WTC11 (cell line): ENCODE data around the gene DRC1. TPM values are rescaled to one million over a fixed set of nuclear protein-coding genes. Genes with fewer than 3 reads are reported as not detected.

ENCODE experiments used
- ATAC-seq: fragments of 200-7000 bp; cut with Tn5 transposase; 2 replicates; pipeline ENCODE4 v1.10.0; 2021; ENCODE audit warnings: mild to moderate bottlenecking, moderate library complexity
- CTCF ChIA-PET: fragments of 300-600 bp; sonication (Branson Sonifier 250); formaldehyde crosslinking; loops from one replicate; lab custom pipeline; 2021; ENCODE audit warnings: antibody characterized with exemption; lab: Charles Lee
- POLR2A ChIA-PET: fragments of 350-600 bp; sonication (Branson Sonifier 250); formaldehyde crosslinking; loops from one replicate; lab custom pipeline; 2021; ENCODE audit warnings: antibody characterized with exemption; lab: Charles Lee
- DNase-seq: peaks from one replicate; pipeline ENCODE4 v3.0.0; 2021; ENCODE audit warnings: low spot score
- H3K27ac Mint-ChIP-seq: 2 replicates; pipeline ENCODE4 v1.8.0; 2021; ENCODE audit warnings: mixed read lengths
- H3K27me3 Mint-ChIP-seq: 2 replicates; pipeline ENCODE4 v1.8.0; 2021; ENCODE audit warnings: low read depth, mild to moderate bottlenecking, moderate library complexity, mixed read lengths
- H3K36me3 Mint-ChIP-seq: 2 replicates; pipeline ENCODE4 v1.8.0; 2021; ENCODE audit warnings: mixed read lengths
- H3K4me1 Mint-ChIP-seq: 2 replicates; pipeline ENCODE4 v1.8.0; 2022; ENCODE audit warnings: mixed read lengths
- H3K4me3 Mint-ChIP-seq: 2 replicates; pipeline ENCODE4 v1.8.0; 2021; ENCODE audit warnings: mild to moderate bottlenecking, moderate library complexity, mixed read lengths
- H3K9me3 Mint-ChIP-seq: 2 replicates; pipeline ENCODE4 v1.8.0; 2021; ENCODE audit warnings: mixed read lengths
- ARID4B ChIP-seq: sonication (generic); formaldehyde crosslinking; IDR thresholded peaks from 2 replicates; pipeline ENCODE4 v1.8.0; 2023; ENCODE audit warnings: missing genetic modification reagents, mild to moderate bottlenecking, borderline replicate concordance
- CREB1 ChIP-seq: sonication (generic); formaldehyde crosslinking; IDR thresholded peaks from 2 replicates; pipeline ENCODE4 v1.8.0; 2023; ENCODE audit warnings: mild to moderate bottlenecking, missing genetic modification reagents
- CREM ChIP-seq: sonication (generic); formaldehyde crosslinking; IDR thresholded peaks from 2 replicates; pipeline ENCODE4 v1.8.1; 2022; ENCODE audit warnings: mild to moderate bottlenecking, missing genetic modification reagents, moderate library complexity
- E2F1 ChIP-seq: sonication (generic); formaldehyde crosslinking; IDR thresholded peaks from 2 replicates; pipeline ENCODE4 v1.8.0; 2022; ENCODE audit warnings: mild to moderate bottlenecking, missing genetic modification reagents
- E2F4 ChIP-seq: sonication (generic); formaldehyde crosslinking; IDR thresholded peaks from 2 replicates; pipeline ENCODE4 v1.8.1; 2022; ENCODE audit warnings: low read depth, mild to moderate bottlenecking, moderate library complexity, missing genetic modification reagents, borderline replicate concordance
- ELF4 ChIP-seq: sonication (generic); formaldehyde crosslinking; IDR thresholded peaks from 2 replicates; pipeline ENCODE4 v1.8.1; 2022; ENCODE audit warnings: low read depth, mild to moderate bottlenecking, moderate library complexity, missing genetic modification reagents
- ERG ChIP-seq: fragments of 250-450 bp; sonication (Bioruptor Pico); IDR thresholded peaks from 2 replicates; pipeline ENCODE4 v1.8.0; 2021; ENCODE audit warnings: mild to moderate bottlenecking
- ESRRA ChIP-seq: sonication (generic); formaldehyde crosslinking; IDR thresholded peaks from 2 replicates; pipeline ENCODE4 v1.8.1; 2022; ENCODE audit warnings: mild to moderate bottlenecking, missing genetic modification reagents, borderline replicate concordance
- ETV6 ChIP-seq: sonication (generic); formaldehyde crosslinking; IDR thresholded peaks from 2 replicates; pipeline ENCODE4 v1.8.1; 2022; ENCODE audit warnings: mild to moderate bottlenecking, missing genetic modification reagents
- FOXP4 ChIP-seq: sonication (generic); formaldehyde crosslinking; IDR thresholded peaks from 2 replicates; pipeline ENCODE4 v1.8.0; 2022; ENCODE audit warnings: mild to moderate bottlenecking, missing genetic modification reagents
- GTF2I ChIP-seq: fragments of 250-450 bp; sonication (Bioruptor Pico); conservative IDR thresholded peaks from 2 replicates; pipeline ENCODE4 v1.4.0; 2021; ENCODE audit warnings: mild to moderate bottlenecking
- JUN ChIP-seq: sonication (generic); formaldehyde crosslinking; IDR thresholded peaks from 2 replicates; pipeline ENCODE4 v1.8.0; 2023; ENCODE audit warnings: mild to moderate bottlenecking, missing genetic modification reagents
- SP1 ChIP-seq: sonication (generic); formaldehyde crosslinking; conservative IDR thresholded peaks from 2 replicates; pipeline ENCODE4 v1.8.1; 2022; ENCODE audit warnings: missing genetic modification reagents
- TCF7 ChIP-seq: sonication (generic); formaldehyde crosslinking; IDR thresholded peaks from 2 replicates; pipeline ENCODE4 v1.8.0; 2022; ENCODE audit warnings: mild to moderate bottlenecking, low read depth, missing genetic modification reagents, moderate library complexity
- TEAD4 ChIP-seq: sonication (generic); formaldehyde crosslinking; IDR thresholded peaks from 2 replicates; pipeline ENCODE4 v1.8.0; 2022; ENCODE audit warnings: mild to moderate bottlenecking, missing genetic modification reagents
- TP53 ChIP-seq: sonication (generic); formaldehyde crosslinking; IDR thresholded peaks from 2 replicates; pipeline ENCODE4 v1.8.1; 2023; ENCODE audit warnings: mild to moderate bottlenecking, missing genetic modification reagents
- ZBTB43 ChIP-seq: sonication (generic); formaldehyde crosslinking; IDR thresholded peaks from 2 replicates; pipeline ENCODE4 v1.8.1; 2023; ENCODE audit warnings: mild to moderate bottlenecking, missing genetic modification reagents
- ZNF121 ChIP-seq: sonication (generic); formaldehyde crosslinking; IDR thresholded peaks from 2 replicates; pipeline ENCODE4 v1.8.0; 2023; ENCODE audit warnings: missing genetic modification reagents
- ZNF138 ChIP-seq: sonication (generic); formaldehyde crosslinking; conservative IDR thresholded peaks from 2 replicates; pipeline ENCODE4 v1.8.1; 2022; ENCODE audit warnings: mild to moderate bottlenecking, moderate library complexity, missing genetic modification reagents
- ZNF219 ChIP-seq: sonication (generic); formaldehyde crosslinking; IDR thresholded peaks from 2 replicates; pipeline ENCODE4 v1.8.0; 2023; ENCODE audit warnings: missing genetic modification reagents, mild to moderate bottlenecking, borderline replicate concordance
- ZNF671 ChIP-seq: fragments of 250-450 bp; sonication (Bioruptor Pico); IDR thresholded peaks from 2 replicates; pipeline ENCODE4 v1.8.0; 2021; ENCODE audit warnings: mild to moderate bottlenecking
- total RNA-seq: library from RNA; stranded (reverse); gene quantifications from 3 replicates; pipeline ENCODE4 v1.2.3, GENCODE V29; 2021

DRC1 gene
- total RNA-seq, 1 experiment from 2014 or later = 0.55 TPM

- Mint-ChIP-seq H3K27me3 (no peaks in the 10 kb centered on the region), H3K4me1 (no peaks in the 10 kb centered on the region), H3K9me3 (no peaks in the 10 kb centered on the region), H3K27ac (no peak overlapping the region), H3K4me3 (no peak overlapping the region), H3K36me3 (no peaks in the 10 kb centered on the region)
- POLR2A ChIA-PET = no interaction called here
- ATAC-seq = no peak
- DNase-seq = no peak
- CTCF ChIA-PET = no interaction called here
- TF ChIP-seq ZNF121 (CRISPR knock-in tag) (no peak), E2F4 (CRISPR knock-in tag) (no peak)
Observed at GRCh38 chr2:26432363-26432762, 30.6 kb downstream of the DRC1 start.

GRCh38 chr2:26432859-26433258 lies 31.1 kb downstream of the DRC1 start:
- TF ChIP-seq CREB1 (no peak), FOXP4 (CRISPR knock-in tag) (no peak), JUN (CRISPR knock-in tag) (no peak), ZNF138 (CRISPR knock-in tag) (no peak), ZNF219 (CRISPR knock-in tag) (no peak), ELF4 (CRISPR knock-in tag) (no peak), GTF2I (no peak), TEAD4 (no peak), TCF7 (CRISPR knock-in tag) (no peak), ARID4B (CRISPR knock-in tag) (no peak), ETV6 (CRISPR knock-in tag) (no peak), ZNF671 (no peak), ZBTB43 (no peak)
- H3K4me3 Mint-ChIP-seq = no peak overlapping the region
- no peaks in the 10 kb centered on the region for H3K9me3 Mint-ChIP-seq
- no peak overlapping the region for H3K27ac Mint-ChIP-seq
- ATAC-seq = no peak
- POLR2A ChIA-PET = no interaction called here
- no peaks in the 10 kb centered on the region for H3K4me1 Mint-ChIP-seq
- no peak for DNase-seq
- no peaks in the 10 kb centered on the region for H3K36me3 Mint-ChIP-seq
- H3K27me3 Mint-ChIP-seq = no peaks in the 10 kb centered on the region; the same call in 1 of the 2 replicates
- CTCF ChIA-PET = no interaction called here

GRCh38 chr2:26435106-26435505 lies 33.4 kb downstream of the DRC1 start:
- ChIA-PET CTCF (interaction anchor here (0.7 kb wide), 1 partner anchor 85 kb away, joined by 4 read pairs; no protein-coding TSS in a partner anchor), POLR2A (no interaction called here)
- Mint-ChIP-seq H3K4me1 (no peaks in the 10 kb centered on the region), H3K27me3 (no peaks in the 10 kb centered on the region; the same call in 1 of the 2 replicates), H3K27ac (no peak overlapping the region), H3K36me3 (no peaks in the 10 kb centered on the region), H3K9me3 (no peaks in the 10 kb centered on the region), H3K4me3 (no peak overlapping the region)
- ATAC-seq (no peak), DNase-seq (no peak)
- TF ChIP-seq CREM (CRISPR knock-in tag) (no peak), TP53 (CRISPR knock-in tag) (no peak), FOXP4 (CRISPR knock-in tag) (no peak), ERG (CRISPR knock-in tag) (no peak), SP1 (CRISPR knock-in tag) (no peak), E2F1 (CRISPR knock-in tag) (no peak), ESRRA (CRISPR knock-in tag) (no peak)
